IPS-18c (cell line): ENCODE measurements around the gene KCNK17.

Experiments used
- H3K4me3 ChIP-seq: 2 replicates; pipeline ENCODE4 v1.7.0; 2013; ENCODE audit warnings: low read depth, mild to moderate bottlenecking, low read length, moderate library complexity; ENCODE audit not compliant: insufficient read depth
- H3K9me3 ChIP-seq: one replicate; pipeline ENCODE4 v1.6.1; 2013; ENCODE audit warnings: mild to moderate bottlenecking, low read length, moderate library complexity; ENCODE audit not compliant: control insufficient read depth, insufficient read depth

The KCNK17 gene

DNA sequence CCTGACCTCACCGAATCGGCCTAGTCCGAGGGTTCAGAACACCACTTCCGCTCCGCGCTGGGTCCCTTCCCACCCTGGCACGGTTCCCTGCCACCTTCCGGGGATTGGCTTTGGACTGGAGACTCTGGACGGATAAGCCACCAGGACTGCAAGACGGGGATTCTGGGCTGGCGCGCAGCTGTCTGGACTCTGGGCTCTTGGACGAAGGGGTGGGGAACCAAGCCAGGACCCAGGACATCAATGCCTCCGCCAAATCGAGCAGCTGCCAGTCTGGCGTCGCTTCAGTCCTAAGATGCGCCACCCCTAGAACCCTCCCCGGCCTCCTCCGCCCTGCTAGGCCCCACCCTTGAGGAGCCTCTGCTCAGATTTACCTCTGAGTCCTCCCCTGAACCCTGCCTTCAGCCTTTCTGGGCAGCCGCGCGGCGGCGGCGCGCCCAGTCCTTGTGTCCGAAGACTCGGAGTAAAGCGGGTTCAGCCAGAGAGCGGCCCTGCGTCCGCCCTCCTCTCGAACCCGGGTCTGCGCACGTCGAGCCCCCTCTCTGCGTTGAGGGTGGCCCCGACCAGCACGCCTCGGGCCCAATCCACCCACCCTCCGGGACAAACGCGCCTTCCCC lies 1.2 kb downstream of the KCNK17 start:
- H3K9me3 ChIP-seq = no peaks in the 10 kb centered on the region
- peak overlapping the region; percentile 63 for H3K4me3 ChIP-seq

GRCh38 chr6:39310542-39310941 lies 3.7 kb downstream of the KCNK17 start:
- H3K9me3 ChIP-seq = no peaks in the 10 kb centered on the region
- no peak overlapping the region for H3K4me3 ChIP-seq

DNA sequence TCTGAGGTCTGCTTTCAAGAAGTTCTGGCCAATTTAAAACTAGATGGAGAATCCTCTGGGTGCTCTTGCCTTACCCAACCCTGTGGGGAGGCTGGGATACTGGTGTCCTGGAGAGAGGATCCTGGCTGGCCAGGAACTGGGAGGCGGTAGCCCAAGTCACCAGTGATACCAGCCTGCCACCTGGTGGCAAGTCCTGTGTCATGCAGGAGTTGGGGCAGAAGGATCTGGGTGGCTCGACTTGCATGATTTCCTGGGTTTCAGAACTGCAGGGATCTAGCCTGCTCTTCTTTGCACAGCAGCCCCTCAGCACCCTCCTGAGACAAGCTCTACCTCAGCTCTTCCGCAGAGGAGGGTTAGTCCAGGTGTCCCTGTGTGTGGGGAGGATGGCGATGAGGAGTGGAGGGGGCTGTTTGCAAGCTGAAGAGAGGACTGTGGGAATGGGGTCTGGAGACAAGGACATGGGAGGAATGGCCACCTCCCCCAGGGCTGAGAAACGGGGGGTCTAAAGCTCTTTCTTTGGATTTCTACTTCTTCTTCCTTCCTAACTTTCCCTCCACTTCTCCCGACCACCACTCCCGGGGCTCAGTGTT lies 4.2 kb downstream of the KCNK17 start:
- Histone ChIP-seq H3K4me3 (no peak overlapping the region), H3K9me3 (no peaks in the 10 kb centered on the region)

DNA sequence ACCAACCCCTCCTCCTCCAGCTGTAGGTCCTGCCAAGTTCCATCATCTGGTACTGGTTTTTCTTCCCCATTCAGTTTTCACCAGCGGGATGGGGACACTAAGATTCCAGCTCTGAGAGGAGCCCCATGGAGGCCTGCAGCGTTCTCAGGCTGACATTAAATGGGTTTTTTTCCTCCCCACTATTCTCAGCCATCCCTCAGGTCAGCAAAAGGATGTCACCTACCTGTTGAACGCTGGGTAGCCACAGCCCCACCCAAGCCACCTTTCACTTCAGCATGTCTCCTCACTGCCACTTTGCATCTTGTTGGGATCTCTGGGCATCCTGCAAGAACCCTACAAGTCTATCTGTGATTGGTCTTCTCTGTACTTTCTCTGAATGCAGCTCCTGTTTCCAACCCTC lies 6.8 kb downstream of the KCNK17 start:
- H3K9me3 ChIP-seq = peaks cover 2% of the 10 kb centered on the region
- no peak overlapping the region for H3K4me3 ChIP-seq

GRCh38 chr6:39304951-39305350 lies 9.3 kb downstream of the KCNK17 start:
- H3K4me3 ChIP-seq = no peak overlapping the region
- H3K9me3 ChIP-seq = peaks cover 2% of the 10 kb centered on the region

GRCh38 chr6:39303425-39304153 lies 10.6 kb downstream of the KCNK17 start:
- peaks cover 2% of the 10 kb centered on the region for H3K9me3 ChIP-seq
- no peak overlapping the region for H3K4me3 ChIP-seq

DNA sequence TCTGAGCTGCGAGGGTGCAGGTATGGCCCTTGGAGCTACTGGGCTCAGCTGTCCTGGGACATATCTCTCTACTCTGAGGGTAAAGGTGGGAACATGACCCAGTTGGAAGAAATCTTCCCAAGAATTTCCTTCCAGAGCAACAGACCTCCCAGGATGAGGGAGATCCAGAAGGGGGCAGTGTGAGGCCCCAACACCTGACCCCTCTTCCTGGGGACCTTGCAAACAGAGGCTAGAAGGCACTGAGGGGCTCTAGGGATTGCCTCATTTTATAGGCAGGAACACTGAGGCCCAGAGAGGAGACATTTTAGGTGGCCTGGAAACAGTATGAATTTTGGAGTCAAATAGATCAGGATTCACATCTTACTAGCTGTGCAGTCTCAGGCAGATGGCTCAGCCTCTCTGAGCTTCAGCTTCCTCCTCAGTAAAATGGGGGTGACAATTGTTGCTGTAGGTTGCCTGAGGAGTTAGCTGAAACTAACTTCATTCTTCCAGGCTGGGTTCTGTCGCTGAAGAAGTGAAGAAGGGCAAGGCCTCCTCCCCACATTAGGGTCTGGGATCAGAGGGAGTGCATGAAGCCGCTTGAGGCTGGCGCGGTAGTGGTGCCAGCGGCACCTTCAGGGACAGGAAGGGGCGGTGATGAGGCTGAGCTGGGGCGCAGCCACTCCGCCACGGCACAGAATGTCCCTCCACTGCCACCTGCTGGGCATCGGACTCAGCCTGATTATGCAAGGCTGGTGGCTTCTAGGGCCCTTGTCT lies 11.4 kb downstream of the KCNK17 start:
- peaks cover 2% of the 10 kb centered on the region for H3K9me3 ChIP-seq
- H3K4me3 ChIP-seq = no peak overlapping the region

DNA sequence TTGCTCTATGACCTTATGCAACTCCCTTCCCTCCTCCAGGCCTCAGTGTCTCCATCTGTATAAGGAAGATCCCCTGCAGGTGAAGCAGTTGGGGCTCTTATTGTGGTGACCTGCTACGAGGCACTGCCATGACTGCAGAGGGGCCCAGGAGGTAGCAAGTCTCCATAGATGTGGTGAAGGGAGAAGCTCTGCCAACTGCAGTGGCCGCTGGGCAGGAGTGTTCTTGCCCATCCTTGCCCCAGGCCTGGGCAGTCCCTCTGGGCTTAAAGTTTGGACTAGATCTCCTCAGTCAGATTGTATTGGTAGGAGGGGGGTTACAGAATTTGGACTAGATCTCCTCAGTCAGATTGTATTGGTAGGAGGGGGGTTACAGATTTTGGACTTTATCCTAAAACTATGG lies 12.2 kb downstream of the KCNK17 start:
- Histone ChIP-seq H3K9me3 (peaks cover 2% of the 10 kb centered on the region), H3K4me3 (no peak overlapping the region)

GRCh38 chr6:39301606-39302005 lies 12.6 kb downstream of the KCNK17 start:
- no peak overlapping the region for H3K4me3 ChIP-seq
- peaks cover 2% of the 10 kb centered on the region for H3K9me3 ChIP-seq

DNA sequence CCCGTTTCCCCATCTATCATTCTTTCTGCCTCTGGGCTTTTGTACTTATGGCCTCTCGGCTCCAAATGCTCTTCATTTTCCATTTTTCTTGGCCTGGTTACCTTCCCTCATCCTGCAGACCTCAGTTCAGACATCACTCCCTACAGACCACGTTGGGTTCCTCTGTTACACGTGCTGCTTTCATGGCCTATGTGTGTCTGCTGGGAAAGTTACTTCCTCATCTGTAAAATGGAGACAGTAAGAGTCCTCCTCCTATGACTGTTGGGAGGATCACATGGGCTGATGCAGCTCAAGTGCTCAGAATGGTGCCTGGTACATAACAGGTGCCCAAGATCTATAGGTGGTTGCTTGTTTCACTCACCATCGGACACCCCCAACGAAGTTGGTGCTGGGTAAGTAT lies 13.5 kb downstream of the KCNK17 start:
- no peak overlapping the region for H3K4me3 ChIP-seq

GRCh38 chr6:39298061-39298460 lies 16.2 kb downstream of the KCNK17 start:
- no peak overlapping the region for H3K4me3 ChIP-seq
- no peaks in the 10 kb centered on the region for H3K9me3 ChIP-seq

More for the DNA sequence above, 13.5 kb downstream of the KCNK17 start:
- H3K9me3 ChIP-seq = peaks cover 2% of the 10 kb centered on the region

DNA sequence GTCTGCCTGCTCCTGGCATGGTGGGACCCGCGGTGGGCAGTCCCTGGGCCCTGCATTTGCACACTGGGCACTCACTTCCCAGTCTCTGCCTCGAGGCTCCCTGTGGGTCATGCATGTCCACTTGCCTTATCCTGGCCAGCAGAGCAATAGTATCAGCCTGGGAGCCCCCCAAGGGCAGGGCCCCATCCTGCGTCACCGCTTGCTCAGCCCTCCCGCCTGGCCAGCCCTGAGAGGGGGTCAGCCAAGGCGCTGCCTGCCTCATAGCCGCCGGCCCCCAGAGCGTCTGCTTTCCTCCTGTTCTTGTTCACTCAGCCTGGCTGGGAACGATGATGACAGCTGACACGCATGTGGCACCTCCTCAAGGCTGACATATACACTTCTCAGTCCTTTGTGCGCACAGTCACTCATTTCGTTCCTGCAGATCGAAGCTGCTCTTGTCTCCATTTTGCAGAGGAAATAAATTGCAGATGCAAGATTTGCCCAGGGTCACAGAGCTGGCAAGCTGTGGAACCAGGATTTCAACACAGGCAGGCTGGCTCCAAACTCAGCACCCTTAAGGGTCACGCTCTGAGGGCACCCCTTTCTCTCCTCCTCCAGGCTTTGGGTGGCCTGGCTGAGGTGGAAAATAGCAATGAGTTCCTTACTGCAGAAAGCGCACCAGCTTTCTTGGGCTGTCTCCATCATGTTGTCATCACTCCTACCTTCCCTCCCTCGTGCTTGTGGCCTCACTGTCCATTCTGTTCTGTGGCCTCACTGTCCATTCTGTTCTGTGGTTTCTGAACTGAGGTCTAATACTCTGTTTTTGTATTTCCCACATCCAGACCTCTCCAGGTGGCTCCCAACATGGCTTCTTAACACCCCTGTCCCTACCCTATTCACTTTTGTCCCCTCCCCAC lies 17.2 kb downstream of the KCNK17 start:
- no peak overlapping the region for H3K4me3 ChIP-seq

DNA sequence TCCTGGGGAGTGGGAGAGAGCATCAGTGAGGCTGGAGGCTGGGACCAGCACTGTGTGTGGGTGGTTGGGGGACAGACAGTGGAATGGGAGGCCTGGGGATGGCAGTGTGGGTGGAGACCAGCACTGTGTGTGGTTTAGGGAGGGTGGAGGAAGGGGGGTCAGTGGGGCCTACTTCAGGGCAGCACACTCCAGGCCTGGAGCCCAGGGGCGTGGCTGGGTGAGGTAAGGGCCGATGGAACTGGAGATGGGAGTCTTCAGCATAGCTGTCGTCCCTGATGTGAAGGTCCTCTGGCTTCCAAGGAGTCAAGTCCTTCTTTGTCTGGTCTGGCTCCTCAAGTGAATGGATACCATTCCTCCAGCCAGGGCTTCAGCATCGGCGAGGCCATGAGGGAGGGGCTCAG lies 18.6 kb downstream of the KCNK17 start:
- no peak overlapping the region for H3K4me3 ChIP-seq
- no peaks in the 10 kb centered on the region for H3K9me3 ChIP-seq

More for the DNA sequence above, 17.2 kb downstream of the KCNK17 start:
- H3K9me3 ChIP-seq = no peaks in the 10 kb centered on the region

GRCh38 chr6:39294899-39295298 lies 19.3 kb downstream of the KCNK17 start:
- Histone ChIP-seq H3K4me3 (no peak overlapping the region), H3K9me3 (no peaks in the 10 kb centered on the region)

- no peak overlapping the region for H3K4me3 ChIP-seq
- no peaks in the 10 kb centered on the region for H3K9me3 ChIP-seq
These were observed 20.1 kb downstream of the KCNK17 start for GRCh38 chr6:39294133-39294532.

- Histone ChIP-seq H3K9me3 (no peaks in the 10 kb centered on the region), H3K4me3 (no peak overlapping the region)
These were observed 21.6 kb downstream of the KCNK17 start for GRCh38 chr6:39292637-39293036.

DNA sequence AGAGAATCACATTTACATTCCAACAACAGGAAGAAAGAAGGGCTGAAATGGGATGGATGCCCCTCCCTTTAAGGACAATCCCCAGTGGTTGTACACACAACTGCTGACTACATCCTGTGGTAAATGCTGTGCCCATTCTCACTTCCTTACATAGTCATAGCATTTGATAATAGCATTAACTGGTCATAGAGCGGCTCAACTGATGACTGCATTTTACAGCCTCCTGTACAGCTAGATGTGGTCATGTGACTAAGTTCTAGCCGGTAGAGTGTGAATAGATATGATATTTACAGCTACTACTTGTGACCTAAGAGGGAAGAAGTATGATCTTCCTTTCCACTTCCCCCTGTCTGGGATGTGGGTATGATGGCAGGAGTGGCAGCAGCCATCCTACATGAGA lies 24.7 kb downstream of the KCNK17 start:
- H3K9me3 ChIP-seq = no peaks in the 10 kb centered on the region
- H3K4me3 ChIP-seq = no peak overlapping the region
